Measurements from ENCODE around the gene SEC14L2. TPM values are rescaled to one million over a fixed set of nuclear protein-coding genes. Genes with fewer than 3 reads are reported as not detected.

Gene SEC14L2
- total RNA-seq, 4 donors from 2014 or later, result 7.8 to 45.9 (median 23.1) TPM; not detected in 1

GRCh38 chr22:30438559-30438958 lies 41.7 kb downstream of the SEC14L2 start:
- DNase-seq, result no peak
- Histone ChIP-seq H3K27ac (no peak overlapping the region), H3K9me3 (no peaks in the 10 kb centered on the region), H3K4me3 (no peak overlapping the region), H3K4me1 (no peaks in the 10 kb centered on the region), H3K27me3 (no peaks in the 10 kb centered on the region), H3K36me3 (no peaks in the 10 kb centered on the region)
- no peak for TF ChIP-seq POLR2A (IDR thresholded peaks at IDR 0.05)
- TF ChIP-seq CTCF (IDR thresholded peaks at IDR 0.05), result no peak
- intact Hi-C loops (cut with DNase I; ENCODE audit: low total_unique reads), result no loop called here

GRCh38 chr22:30439226-30439625 lies 42.4 kb downstream of the SEC14L2 start:
- intact Hi-C loops (cut with DNase I; ENCODE audit: low total_unique reads), result no loop called here
- DNase-seq, result no peak

GRCh38 chr22:30439836-30440235 lies 43.0 kb downstream of the SEC14L2 start:
- Histone ChIP-seq H3K36me3 (no peaks in the 10 kb centered on the region), H3K4me1 (no peaks in the 10 kb centered on the region), H3K9me3 (no peaks in the 10 kb centered on the region), H3K27ac (no peak overlapping the region), H3K27me3 (no peaks in the 10 kb centered on the region), H3K4me3 (no peak overlapping the region)
- no peak for DNase-seq
- TF ChIP-seq POLR2A (IDR thresholded peaks at IDR 0.05) (no peak), CTCF (IDR thresholded peaks at IDR 0.05) (no peak)
- intact Hi-C loops (cut with DNase I; ENCODE audit: low total_unique reads), result no loop called here

More at GRCh38 chr22:30439226-30439625, 42.4 kb downstream of the SEC14L2 start:
- Histone ChIP-seq H3K4me3 (no peak overlapping the region), H3K27me3 (no peaks in the 10 kb centered on the region), H3K9me3 (no peaks in the 10 kb centered on the region), H3K27ac (no peak overlapping the region), H3K36me3 (no peaks in the 10 kb centered on the region), H3K4me1 (no peaks in the 10 kb centered on the region)
- TF ChIP-seq POLR2A (IDR thresholded peaks at IDR 0.05), result no peak
- TF ChIP-seq CTCF (IDR thresholded peaks at IDR 0.05), result no peak

- intact Hi-C loops (cut with DNase I; ENCODE audit: low total_unique reads), result no loop called here
- H3K27me3 ChIP-seq, result peaks cover 0 to under 1% of the 10 kb centered on the region in 2 donors
- H3K36me3 ChIP-seq, result no peaks in the 10 kb centered on the region
- H3K27ac ChIP-seq, result no peak overlapping the region
- DNase-seq, result no peak
- no peaks in the 10 kb centered on the region for H3K9me3 ChIP-seq
- H3K4me3 ChIP-seq, result no peak overlapping the region
- TF ChIP-seq CTCF (IDR thresholded peaks at IDR 0.05) (no peak), POLR2A (IDR thresholded peaks at IDR 0.05) (no peak)
- H3K4me1 ChIP-seq, result no peaks in the 10 kb centered on the region
Measured at GRCh38 chr22:30441088-30441487, 44.3 kb downstream of the SEC14L2 start.

- no peaks in the 10 kb centered on the region for H3K36me3 ChIP-seq
- intact Hi-C loops (cut with DNase I; ENCODE audit: low total_unique reads), result no loop called here
- TF ChIP-seq CTCF (IDR thresholded peaks at IDR 0.05), result peak; percentile 36 to 53 (median 46)
- TF ChIP-seq POLR2A (IDR thresholded peaks at IDR 0.05), result no peak
- H3K27me3 ChIP-seq, result peaks cover 0 to 4% of the 10 kb centered on the region in 2 donors
- no peak for DNase-seq
- H3K4me3 ChIP-seq, result no peak overlapping the region
- H3K27ac ChIP-seq, result no peak overlapping the region
- H3K4me1 ChIP-seq, result no peaks in the 10 kb centered on the region
- no peaks in the 10 kb centered on the region for H3K9me3 ChIP-seq
Measured at GRCh38 chr22:30444632-30445437, 48.0 kb downstream of the SEC14L2 start.
